Activated naive CD4-positive, alpha-beta T cell treated with anti-CD3 and anti-CD28 coated beads, Interleukin-2, amount 50 U/mL, for 16 hours (primary cell): ENCODE measurements around the gene RHOD.
A peak's percentile ranks its signal among the peaks of the same experiment; 100 is the strongest.

ENCODE experiments used
- DNase-seq: peaks from one replicate; pipeline ENCODE4 v3.0.0-alpha.2; 2020

Gene RHOD

GRCh38 chr11:67117672-67118180 lies 61.1 kb downstream of the RHOD start:
- peak; percentile 55 for DNase-seq

- DNase-seq, result peak; percentile 64
Measured at GRCh38 chr11:67118181-67118766, 61.6 kb downstream of the RHOD start.

GRCh38 chr11:67118801-67119584 lies 62.3 kb downstream of the RHOD start, which contains the start of gene KDM2A:
KDM2A (plus strand) TSS chr11:67119263; CDS start chr11:67121317, 2,054 bp downstream.
- peak; percentile 99 for DNase-seq

GRCh38 chr11:67119585-67120391 lies 63.1 kb downstream of the RHOD start:
- peak; percentile 16 for DNase-seq

- DNase-seq, result no peak
Measured at GRCh38 chr11:67120456-67120855, 63.8 kb downstream of the RHOD start.

GRCh38 chr11:67120881-67121710 lies 64.4 kb downstream of the RHOD start:
- no peak for DNase-seq
